T-helper 1 cell (primary cell): ENCODE measurements around the gene SCYGR8.

Source experiments
- DNase-seq, 5 donors: peaks; one replicate each; pipeline ENCODE4 v3.0.0-alpha.2; 2012 to 2020

Gene SCYGR8

DNA sequence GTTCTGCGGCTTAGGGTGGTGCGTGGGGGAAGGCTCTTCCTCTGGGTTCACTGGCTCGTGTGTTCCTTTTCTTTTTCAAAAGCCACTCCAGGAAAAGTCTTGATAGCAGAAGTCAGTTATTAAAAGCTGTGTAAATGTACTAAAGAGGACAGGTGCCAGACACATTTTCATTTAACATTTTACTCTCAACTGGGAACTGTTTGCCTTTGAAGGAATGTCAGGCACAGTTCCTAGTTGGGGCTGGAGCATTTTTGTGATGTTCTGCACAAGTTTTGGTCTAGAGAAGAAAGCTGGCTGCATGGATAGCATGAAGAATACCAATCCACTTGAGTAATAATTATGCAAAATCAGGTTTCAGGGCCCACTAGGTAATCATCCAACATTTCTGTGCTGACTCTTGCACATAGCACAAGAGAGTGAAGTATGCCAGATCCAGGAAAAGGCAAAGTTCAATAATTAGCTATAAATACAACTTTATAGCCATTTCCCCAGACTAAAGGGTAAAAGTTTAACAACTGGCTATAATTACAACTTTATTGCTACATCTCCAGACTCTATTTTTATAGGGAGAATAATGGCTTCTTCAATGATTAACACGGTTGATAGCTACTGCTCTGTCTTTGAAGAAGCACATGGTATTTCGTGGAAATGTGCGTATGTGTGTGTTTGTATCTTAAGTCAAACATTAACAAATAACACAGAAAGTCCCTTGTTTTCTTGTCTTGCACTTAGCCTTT, 16.2 kb downstream of the SCYGR8 start:
- DNase-seq: no peak

- no peak for DNase-seq
Observed at GRCh38 chr2:227765788-227766372, 20.2 kb downstream of the SCYGR8 start.

GRCh38 chr2:227766373-227766883, 20.7 kb downstream of the SCYGR8 start:
- DNase-seq: peak; percentile 11 to 39 (median 33)

GRCh38 chr2:227767830-227768229, 22.1 kb downstream of the SCYGR8 start:
- no peak for DNase-seq

GRCh38 chr2:227772197-227772661, 26.5 kb downstream of the SCYGR8 start:
- DNase-seq: no peak

DNA sequence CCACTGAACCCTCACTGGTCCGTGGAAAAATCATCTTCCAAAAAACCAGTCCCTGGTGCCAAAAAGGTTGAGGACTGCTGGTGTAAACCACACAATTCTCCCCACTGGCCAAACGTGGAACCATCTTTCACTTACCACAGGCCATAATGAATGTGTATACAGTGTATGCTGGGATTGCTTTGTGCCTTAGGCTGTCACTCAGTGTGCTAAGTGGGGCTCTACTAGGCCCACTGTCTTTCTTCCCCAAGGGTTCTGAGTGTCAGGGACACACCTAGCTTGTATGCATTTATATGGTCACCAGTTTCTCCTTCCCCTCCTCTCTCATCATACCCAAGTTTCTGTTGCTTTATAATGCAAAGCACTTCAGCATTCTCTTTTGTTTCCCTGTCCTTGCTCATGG, 27.2 kb downstream of the SCYGR8 start:
- no peak for DNase-seq

- DNase-seq: no peak
Observed at GRCh38 chr2:227774011-227774624, 28.4 kb downstream of the SCYGR8 start.

GRCh38 chr2:227774895-227775842, 29.5 kb downstream of the SCYGR8 start:
- no peak for DNase-seq

GRCh38 chr2:227780981-227781615, 35.4 kb downstream of the SCYGR8 start:
- DNase-seq: no peak

- no peak for DNase-seq
Observed at GRCh38 chr2:227781841-227782240, 36.1 kb downstream of the SCYGR8 start.

DNA sequence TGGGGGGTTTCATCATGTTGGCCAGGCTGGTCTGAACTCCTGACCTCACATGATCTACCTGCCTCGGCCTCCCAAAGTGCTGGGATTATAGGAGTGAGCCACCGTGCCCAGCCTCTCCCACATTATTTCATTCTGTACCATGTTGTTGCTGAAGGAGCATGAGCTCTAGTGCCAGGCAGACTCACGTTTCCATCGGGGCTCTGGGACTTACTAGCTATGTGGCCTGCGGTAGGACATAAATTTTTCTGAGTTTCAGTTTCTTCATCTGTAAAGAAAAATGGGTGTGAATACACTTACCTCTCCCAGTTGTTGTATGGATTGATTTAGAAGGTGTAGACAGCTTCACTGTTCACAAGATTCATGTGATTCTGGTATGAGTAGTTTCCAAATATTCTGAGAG, 37.1 kb downstream of the SCYGR8 start:
- no peak for DNase-seq

DNA sequence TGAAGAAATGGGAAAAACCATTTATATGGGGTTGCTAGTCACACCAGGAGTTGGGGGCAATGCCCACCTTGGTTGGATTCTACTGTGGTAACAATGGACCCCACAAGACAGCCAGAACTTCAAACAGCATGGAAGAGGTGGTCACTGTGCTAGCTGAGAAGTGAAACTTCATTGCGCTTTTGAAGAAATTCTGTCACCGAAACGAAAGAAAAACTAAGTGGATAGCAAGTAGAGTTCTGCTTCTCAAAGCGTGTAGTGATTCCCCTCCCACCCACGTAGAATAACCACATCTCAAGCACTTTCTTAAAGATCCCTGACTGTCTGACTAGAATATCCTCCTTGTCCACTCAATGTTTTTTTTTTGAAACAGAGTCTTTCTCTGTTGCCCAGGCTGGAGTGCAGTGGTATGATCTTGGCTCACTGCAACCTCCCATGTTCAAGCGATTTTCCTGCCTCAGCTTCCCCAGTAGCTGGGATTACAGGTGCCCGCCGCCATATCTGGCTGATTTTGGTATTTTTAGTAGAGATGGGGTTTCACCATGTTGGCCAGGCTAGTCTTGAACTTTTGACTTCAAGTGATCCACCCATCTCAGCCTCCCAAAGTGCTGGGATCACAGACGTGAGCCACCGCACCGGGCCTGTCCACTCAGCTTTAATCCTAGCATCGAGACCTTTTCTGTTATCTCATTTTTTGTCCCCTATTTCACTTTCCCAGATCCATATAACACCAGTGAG, 37.9 kb downstream of the SCYGR8 start:
- DNase-seq: peak in 1 of 5 donors; percentile 39

- no peak for DNase-seq
Observed at GRCh38 chr2:227785293-227785692, 39.6 kb downstream of the SCYGR8 start.

DNA sequence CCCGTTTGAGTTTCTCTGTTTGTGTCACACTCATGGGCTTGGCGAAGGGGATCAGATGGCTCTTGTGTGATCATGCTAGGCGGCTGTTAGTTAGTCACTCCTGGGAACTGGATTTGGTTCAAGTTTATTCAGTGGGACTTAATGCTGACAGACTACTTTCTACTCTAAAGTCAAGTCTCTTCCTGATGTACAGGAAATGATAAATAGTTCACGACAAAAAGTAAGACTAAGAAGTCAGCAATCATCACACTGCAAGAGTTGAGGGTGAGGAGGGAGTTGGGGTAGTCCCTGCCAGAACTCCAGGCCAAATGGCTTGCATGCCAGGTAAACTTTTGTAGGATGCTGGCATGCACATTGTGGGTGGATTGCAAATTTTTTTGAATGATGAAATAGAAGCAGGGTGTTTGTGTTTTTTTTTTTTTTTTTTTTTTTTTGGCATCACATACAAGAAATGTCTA, 42.9 kb downstream of the SCYGR8 start:
- DNase-seq: no peak

GRCh38 chr2:227789803-227790202, 44.1 kb downstream of the SCYGR8 start:
- DNase-seq: no peak

GRCh38 chr2:227793148-227793712, 47.5 kb downstream of the SCYGR8 start:
- no peak for DNase-seq
